A204.1 (cell line): ENCODE data around the gene COL4A4.
"Not testable (repeated sequence)": the region's sequence is repeated elsewhere in the genome, so short reads cannot be mapped to it uniquely, and the experiment has no call there.

ENCODE experiments used
- FAIRE-seq: peaks from 2 replicates; lab custom pipeline; 2012; peaks lifted over from hg19 to GRCh38; lab: Jason Lieb, UNC

COL4A4 gene

DNA sequence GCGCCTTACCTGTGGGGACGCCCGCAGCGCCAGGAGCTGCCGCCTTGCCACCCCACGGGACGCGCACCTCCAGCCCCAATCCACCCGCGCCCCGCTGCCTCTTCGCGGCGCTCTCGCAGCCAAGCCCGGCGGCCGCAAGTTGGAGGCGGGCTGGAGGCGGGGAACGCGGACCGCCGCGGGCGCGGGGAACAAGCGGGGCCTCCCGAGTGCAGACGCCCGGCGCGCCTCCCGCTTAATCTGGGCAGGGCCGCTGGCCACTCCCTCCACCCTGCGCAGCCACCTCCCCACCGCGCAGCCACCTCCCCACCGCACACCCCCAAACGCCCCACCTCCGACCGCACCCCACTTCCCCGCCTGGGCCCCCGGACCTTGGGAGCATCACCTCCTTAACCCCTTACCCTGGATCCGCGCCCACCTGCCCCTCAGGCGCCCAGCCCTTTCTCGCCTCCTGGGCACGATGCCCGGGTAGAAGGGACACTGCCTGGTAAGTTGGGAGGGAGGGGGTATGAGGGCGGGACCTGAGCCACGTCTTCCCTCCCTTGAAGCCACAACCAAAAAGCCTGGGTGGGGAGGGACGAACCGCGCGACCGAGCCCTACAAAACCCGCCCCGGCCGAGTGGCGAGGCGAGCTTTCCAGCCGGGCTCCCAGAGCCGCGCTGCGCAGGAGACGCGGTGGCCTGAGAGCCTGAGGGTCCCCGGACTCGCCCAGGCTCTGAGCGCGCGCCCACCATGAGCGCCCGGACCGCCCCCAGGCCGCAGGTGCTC, at the start of gene COL4A4, which contains the start of gene COL4A3:
TSS of gene COL4A4 (minus strand) at position 208 of the 765 bp plus-strand sequence. CDS start 16,722 bp downstream, outside the sequence.
TSS of gene COL4A3 (plus strand) at position 627 of the 765 bp plus-strand sequence. CDS start at position 730, 103 bp downstream.
- no peak for FAIRE-seq

DNA sequence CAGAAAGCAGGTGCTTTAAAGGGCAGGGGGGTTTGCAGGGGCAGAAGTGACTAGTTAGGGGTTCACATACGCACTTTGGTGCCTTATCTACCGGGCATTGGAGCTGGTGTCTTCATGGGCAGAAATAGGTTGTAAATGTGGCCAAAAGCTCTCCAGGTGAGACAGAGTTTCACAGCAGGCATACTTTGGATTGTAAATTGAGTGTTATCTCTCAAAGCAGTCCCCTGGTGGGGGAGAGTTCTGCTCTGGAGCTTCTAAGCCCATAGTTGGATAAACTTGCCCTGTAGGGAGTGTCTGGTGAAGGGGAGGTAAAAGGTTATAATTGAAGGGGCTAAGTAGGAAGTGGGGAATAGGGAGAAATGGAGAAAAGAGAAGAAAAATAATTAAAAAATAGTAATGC, 43.6 kb upstream of the COL4A4 start:
- no peak for FAIRE-seq

DNA sequence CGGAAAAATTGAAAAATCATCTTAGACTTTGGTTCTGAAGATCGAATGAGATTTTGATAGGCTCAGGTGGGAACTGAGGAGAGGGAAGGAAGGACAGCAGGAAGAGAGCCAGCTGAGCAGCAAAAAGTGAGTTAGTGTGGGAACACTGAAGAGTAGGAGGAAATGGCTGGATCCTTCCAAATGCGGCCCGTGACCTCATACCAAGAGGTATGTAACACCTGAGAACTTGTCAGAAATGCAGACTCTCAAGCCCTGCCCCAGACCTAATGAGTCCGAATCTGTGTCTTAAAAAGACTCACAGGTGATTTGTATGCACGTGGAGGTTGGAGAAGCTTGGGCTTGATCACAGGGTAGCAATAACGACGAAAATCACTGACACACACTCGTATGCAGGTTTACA, 42.4 kb upstream of the COL4A4 start:
- FAIRE-seq = no peak

DNA sequence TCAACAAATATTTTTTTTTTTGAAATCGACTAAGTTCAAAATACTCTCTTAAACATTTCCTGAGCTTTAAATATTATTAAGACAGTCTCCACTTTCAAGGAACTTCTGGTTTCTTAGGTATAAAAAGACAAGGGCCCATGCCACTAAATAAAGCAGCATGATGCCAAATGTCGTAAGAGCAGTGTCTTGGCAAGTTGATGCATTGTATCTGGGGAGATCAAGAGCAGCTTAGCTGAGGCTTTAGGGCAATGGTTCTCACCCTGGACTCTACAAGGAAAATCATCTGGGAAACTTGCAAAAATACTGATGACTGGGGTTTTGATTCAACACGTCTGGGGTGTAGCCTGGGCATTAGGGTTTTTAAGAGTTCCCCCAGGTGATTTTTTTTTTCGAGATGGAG, 41.7 kb upstream of the COL4A4 start:
- no peak for FAIRE-seq

DNA sequence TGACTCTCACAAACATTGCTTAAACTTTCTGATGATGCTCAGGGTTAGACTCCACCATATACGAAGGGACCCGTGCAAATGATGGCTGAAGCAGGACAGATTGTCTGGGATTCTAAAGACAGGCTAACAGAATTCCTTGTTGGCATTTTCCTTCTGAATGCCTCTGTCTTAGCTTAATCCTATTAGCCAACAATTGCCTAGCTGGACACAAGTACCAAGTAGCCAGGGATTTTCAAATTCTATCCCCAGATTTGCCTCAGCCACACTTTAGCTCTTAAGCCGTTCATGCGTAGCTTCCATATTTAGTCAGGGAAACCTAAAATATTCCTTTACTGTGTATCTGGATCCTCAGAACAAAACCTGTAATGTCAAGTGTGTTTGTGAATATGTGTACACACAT, 40.4 kb upstream of the COL4A4 start:
- no peak for FAIRE-seq

DNA sequence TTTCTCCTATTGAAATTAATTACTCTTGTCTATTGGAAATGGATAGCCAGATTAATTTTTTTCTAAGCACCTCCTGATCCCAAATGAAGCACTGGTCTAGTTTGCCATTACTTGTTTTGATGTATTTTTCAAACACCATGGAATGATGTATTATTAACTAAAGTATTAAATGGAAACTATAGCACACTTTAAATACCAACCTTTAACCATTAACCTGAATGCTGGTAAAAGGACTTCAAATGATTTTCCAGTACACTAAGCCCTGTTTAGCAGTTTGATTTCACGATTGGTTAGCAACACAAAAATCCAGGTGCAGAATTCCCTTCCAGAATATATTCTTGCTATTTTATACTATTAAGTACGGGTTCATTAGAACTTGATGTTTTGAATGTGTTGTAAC, 37.8 kb upstream of the COL4A4 start:
- FAIRE-seq = no peak

DNA sequence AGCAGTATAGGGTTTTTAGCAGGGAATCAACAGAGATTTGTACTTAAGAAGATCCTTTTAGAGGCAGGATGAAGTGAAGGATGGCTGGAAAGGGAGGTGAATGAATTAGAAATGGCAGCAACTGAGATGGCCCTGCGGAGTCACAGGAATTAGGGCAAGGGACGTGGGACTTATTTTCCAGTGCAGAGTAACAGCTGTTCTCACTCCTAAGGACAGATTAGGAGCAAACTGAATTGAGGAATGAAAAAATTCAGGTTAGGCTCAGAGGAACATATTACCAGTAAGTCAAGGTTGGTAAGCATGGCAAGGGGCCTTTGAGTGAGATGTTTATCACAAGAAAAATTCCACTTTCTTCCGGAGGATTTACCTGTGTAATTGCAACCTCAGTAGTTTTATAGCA, 34.9 kb upstream of the COL4A4 start:
- no peak for FAIRE-seq

DNA sequence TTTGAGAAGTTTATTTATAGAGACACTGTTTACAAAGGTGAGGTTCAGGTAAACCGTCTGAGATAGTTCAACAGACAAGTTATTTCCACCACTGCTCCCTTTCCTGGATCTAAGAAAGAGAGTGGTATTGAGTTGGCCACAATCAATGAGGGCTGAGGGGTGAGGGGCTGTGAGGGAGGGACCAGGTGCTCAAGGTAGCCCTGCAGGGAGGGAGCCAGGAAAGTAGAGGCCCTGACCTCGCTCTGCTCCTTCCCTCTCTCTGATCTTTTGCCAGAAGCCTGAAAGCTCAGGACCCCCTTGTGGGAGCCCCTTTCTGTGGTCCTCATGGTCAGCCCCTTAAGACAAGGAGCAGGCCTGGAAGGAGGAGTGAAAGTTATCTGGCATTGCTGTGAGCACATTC, 30.2 kb upstream of the COL4A4 start:
- no peak for FAIRE-seq

DNA sequence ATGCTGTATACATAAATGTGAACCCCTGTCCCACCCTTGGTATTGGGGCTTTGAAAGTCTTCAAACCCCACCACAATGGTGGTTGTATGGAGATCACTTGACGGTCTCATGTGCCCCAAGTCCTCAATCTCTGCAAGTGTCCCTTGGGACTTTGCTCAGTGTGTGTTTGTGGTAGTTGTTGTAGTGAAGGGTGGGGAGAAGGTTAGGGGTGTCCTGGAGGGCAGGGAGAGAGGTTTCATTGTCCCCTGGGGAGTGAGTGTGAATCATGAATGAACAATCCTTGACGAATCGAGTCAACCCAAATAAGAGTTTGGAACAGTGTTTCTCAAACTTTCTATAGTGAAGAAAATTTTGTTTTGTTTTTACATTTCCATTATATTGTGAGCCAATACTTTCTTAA, 28.5 kb upstream of the COL4A4 start:
- FAIRE-seq = no peak

DNA sequence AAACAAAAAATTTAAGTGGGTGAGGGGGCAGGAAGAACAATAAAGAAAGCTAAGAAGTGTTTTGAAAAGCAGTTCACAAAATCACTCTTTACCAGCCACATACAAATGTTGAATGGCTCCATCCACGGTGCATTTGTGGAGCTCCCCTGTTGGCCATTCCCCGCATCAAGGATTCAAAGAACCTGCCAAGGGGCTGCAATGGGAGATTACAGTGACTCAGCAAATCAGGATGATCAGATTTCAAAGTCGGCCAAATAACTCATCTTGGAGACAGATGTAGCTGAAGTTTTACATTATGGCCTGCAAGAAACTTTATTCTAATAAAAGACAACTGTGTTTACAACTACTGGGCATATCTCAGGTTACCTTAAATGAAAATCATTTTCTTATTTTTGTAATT, 27.4 kb upstream of the COL4A4 start:
- FAIRE-seq = no peak

DNA sequence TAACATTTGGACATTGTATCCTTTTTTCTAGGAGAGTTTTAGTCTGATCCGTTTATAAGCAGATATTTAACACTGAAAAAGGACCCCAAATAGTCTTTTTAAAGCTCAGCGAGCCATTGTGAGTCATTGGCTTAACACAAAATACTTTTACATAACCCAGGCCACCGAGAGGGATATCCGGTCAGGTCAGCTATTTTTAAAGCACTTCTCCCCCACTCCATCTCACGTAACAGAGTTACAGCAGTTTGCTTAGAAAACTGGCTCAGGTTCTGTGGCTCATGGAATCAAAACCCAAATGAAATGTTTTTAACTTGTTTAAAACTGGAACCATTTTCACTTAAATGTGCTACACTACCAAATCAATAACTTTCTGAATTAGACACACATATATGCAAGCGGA, 24.3 kb upstream of the COL4A4 start:
- FAIRE-seq = no peak

DNA sequence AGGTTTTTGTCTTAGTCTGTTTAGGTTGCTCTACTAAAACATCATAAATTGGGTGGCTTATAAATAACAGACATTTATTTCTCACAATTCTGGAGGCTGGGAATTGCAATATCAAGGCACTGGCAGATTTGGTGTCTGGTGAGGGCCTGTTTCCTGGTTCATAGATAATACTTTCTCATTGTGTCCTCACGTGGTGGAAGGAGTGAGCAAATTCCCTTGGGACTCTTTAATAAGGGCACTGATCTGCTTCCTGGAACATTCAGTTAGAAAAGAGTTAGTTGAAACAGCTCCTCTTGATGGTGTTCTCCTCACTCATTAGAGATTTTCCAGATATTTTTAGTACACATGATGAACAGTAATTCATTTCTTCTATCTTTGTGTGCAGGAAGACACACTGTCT, 22.7 kb upstream of the COL4A4 start:
- no peak for FAIRE-seq

DNA sequence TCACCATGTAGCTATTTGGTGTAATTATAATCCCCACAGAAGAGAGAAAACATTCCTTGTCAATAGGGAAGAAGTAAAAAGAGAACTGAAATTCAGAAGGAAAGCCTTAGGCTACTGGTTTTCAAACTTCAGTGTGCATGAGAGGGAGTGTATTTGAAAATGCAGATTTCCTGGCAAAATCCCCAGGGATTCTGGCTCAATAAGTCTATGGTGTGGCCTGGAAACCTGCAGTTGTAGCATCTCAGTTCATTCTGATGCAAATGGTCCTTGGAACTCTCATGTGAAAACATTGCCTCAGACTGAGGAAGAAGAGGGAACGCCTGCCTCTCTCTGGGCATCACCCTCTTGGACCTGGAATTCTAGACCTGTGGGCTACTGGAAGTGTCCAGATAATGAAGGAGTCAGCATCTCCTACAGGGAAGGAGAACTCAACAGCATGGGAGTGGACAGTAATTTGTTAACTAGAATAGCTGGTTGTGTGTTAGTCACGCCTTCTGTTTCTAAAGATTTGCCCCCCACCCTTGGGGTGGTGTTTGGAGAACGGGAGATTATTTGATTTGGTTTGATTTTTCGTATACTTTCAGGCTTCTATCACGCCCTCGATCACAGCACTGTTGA, 21.7 kb upstream of the COL4A4 start:
- no peak for FAIRE-seq

DNA sequence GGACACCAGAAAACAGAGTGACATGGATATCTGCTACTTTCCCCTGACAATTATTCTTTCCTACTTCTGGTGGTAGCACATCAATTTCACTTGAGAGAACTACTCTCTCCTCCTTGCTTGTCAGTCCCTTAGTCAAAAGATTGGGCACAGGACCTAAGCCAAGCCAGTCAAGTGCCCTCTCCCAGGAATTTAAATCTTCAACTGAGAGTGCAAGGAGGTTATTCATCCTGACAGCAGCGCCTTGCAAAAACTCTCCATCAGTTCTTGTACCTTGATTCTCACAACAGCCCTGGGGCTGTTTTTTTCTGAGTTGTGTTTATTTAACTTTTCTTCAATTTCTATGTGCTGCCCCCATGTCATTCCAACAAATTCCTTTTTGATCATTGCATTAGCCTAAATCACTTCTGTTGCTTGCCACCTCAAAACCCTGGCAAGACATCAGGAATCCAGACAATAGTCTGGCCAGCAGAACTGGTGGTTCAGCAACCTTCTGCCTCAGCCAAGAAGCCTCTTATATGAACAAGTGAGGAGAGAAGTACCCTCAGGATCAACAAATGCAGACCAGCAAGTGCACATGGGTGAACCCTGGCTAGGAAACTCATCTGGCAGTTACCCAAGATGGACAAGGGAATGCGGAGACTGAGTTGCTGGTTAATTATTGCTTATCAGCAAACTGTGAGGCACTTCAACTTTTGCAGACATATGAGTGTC, 19.8 kb upstream of the COL4A4 start:
- FAIRE-seq = no peak

DNA sequence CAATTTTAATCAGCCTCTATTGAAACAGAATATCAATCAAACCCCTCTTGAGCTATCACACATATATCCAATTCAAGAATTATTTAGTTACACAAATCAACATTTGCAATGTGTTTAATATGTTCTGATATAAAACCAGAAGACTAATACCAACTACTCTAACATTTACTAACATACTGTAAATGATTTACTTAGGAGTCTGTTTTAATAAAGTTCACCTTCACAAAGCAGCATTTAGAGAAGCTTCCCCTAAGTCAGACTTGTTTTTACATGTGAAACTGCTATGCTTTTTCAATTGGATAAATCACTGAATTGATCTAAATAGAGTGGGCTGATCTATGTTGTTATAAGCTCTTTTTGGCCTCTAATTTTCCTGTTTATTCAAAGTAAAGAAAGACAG, 18.8 kb upstream of the COL4A4 start:
- FAIRE-seq = no peak

DNA sequence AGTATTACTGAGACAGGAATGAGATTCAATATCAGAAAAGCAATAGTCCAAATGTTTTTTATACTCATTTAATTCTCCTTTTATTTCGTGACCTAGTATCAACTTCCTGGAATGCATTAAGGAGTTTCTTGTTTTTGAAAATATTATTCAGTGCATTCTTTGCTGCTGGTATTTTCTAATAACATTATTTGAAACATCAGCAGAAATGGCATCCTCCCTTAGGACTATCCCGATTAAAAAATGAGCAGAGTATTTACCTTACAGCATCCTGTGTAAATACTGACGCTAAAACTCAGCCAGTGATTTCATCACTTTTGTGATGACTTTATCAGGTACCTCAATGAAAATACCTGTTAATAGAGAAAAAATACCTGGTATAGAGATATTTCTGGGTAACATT, 16.8 kb upstream of the COL4A4 start:
- FAIRE-seq = no peak

DNA sequence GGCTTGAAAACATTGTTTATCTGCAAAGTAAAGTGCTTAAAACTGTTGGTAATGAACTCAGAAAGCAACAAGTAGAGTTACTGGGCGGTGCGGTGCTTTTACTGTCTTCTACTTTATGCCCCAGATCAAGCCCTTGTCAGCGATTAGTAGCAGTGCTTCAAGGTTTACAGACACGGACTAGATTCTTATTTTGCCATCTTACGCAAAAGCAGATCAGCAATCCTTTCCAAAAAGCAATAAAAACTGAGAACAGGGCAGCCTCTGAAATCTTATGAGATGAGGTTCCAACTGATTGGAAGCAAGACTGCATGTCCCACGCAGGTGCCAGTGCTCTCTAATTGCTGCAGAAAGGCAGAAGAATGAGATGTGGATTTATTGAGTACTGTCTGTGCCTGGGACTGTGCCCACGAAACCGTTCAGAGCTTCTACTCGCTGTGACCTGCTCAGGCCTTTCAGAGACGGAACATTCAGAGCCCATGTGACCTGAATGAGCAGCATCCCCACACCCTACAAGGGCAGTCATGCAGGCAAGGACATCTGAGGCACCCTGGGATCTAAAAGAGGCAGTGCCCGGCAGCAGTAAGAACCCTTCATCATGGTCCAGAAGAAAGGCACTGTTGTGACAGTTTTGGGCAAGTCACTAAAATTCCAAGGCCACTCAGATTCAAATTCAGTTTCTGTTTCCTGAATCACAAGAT, 16.1 kb upstream of the COL4A4 start:
- no peak for FAIRE-seq

DNA sequence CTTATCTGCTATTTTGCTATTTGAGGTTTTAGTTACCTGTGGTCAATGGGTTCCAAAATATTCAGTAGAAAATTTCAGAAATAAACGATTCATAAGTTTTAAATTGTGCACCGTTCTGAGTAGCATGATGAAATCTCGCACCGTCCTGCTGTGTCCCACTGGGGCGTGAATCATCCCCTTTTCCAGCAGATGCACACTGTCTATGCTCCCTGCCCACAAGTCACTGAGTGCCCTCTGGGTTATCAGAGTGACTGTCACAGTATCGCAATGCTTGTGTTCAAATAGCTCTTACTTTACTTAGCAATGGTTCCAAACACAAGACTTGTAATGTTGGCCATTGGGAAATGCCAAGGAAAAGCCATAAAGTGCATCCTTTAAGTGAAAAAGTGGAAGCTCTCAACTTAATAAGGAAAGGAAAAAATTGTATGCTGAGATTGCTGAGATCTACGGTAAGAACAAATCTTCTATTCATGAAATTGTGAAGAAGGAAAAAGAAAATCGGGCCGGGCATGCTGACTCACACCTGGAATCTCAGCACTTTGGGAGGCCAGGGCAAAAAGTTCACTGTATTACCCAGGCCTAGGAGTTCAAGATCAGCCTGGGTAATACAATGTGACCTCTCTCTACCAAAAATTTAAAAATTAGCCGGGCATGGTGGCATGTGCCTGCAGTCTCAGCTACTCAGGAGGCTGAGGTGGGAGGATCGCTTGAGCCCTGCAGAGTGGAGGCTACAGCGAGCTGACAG, 13.8 kb upstream of the COL4A4 start:
- FAIRE-seq = no peak

DNA sequence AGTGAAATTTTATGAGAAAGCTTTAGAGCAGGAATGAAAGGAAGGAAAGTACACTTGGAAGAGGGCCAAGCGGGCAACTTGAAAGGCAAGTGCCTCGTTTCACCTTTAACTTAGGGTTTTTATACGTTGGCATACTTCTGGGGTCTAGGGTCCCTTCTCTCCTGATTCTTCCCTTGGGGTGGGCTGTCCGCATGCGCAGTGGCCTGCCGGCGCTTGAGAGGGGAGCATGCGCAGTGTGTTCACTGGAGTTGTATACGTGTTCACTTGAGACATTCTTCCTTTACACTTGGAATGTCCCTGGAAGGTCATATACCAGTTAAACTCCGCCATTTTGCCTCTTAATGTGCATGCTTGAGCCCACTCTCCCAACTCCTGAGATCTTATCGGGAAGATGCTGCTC, 7.8 kb upstream of the COL4A4 start:
- not testable (repeated sequence) for FAIRE-seq

DNA sequence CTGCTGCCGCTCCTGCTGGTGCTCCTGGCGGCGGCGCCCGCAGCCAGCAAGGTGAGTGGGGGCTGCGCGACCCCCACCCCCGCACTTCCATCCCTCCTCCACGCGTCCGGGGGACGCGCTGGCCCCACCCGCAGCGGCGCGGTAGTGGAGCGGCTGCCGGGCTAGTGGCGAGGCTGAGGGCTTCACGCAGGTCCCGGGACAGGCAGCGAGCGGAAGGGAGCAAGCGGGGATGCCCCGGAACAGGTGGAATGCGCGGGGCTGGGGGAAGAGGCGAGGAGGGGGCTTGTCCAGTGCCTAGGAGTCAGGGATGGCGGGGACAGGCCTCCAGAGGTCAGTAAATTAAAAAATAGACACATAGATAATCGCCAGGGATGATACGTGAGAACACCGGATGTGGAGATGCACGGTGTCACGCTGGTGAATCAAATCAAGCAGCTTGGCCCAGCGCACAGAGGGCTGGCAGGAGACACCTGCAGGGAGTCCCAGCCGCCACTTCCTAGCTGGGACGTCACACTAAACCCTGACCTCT, 822 bp upstream of the COL4A4 start:
- FAIRE-seq = no peak

DNA sequence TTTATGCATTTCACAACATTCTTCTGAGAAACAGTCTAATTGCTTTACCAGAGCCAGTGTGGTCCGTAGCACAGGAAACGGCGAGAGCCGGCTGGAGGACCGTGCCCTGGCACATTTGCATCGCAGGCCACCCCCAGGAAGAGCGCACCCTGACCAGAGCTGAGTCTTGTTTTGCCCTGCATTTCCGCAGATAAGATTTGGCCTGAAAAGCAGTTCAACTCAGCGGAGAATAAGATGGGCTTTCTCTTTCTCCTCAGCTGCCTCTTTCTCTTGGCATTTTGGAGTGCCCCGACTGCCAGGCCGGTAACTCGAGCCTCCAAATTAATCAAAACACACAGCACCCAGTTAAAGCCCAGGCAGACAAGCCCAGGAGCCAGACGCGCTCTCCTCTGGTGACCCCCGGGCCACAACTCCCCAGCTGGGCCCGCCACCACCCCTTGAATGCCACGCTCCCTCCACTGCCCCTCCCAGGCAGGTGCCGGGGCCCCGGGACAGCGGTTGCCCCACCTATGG, 464 bp downstream of the COL4A4 start:
- no peak for FAIRE-seq

DNA sequence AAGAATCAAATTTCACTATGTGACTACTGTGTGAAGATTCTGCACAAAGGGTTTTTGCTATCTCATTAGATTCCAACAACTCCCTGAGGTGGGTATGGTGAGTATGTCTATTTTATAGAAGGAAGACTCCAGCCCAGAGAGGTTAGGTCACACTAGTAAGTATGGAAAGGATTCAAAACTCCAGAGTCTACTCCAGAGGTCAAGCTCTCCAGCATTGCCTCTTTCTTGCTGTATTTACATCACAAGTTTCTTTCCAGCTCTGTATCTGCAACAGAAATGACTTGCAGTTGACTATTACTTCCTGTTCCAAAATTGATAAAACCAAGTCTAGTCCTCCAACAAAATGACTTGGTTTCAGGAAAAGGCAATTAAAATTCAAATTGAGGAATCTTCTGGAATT, 2.1 kb downstream of the COL4A4 start:
- no peak for FAIRE-seq
